ENCODE measurements around the gene NUDT16L1. TPM values are rescaled to one million over a fixed set of nuclear protein-coding genes. Genes with fewer than 3 reads are reported as not detected.

The NUDT16L1 gene
- total RNA-seq, 1 donor from 2014 or later: 36.5 TPM

GRCh38 chr16:4693956-4694641 is 737 bp downstream of the NUDT16L1 start:
- DNase-seq (ENCODE audit: extremely low read depth, low read depth, low spot score): no peak

DNA sequence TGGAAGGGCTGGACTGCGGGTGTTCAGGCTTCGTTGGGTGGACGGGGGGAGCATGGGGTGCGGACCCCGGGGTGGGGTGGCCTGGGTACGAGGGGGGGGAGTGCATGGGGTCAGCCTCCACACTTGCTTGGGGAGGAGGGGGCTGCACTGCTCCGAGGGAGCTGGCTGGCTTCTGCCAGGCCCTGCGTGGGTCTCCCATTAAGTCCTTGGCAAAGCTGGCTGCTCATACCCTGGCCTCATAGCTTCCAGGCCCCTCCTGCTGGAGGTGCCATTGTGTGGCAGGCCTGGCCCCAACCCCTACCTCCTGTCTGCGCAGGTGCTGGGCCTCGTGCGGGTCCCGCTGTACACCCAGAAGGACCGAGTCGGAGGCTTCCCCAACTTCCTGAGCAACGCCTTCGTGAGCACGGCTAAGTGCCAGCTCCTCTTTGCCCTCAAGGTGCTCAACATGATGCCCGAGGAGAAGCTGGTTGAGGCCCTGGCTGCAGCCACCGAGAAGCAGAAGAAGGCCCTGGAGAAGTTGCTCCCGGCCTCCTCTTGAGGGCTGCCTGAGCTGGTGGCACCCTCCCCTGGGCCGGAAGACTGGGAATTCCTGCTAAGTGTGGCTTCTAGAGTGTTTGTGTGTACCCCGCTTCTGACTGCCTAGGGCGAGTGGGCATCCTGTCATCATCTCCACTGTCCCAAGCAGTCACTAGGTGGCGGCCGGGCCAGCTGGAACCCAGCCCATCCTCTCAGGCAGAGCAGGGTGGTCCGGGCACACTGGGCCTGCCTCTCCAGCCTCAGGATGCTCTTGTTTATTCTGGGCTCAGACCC is 1.5 kb downstream of the NUDT16L1 start:
- DNase-seq (ENCODE audit: extremely low read depth, low read depth, low spot score): no peak

GRCh38 chr16:4695473-4696171 is 2.3 kb downstream of the NUDT16L1 start:
- DNase-seq (ENCODE audit: extremely low read depth, low read depth, low spot score): no peak

- DNase-seq (ENCODE audit: extremely low read depth, low read depth, low spot score): no peak
Observed at GRCh38 chr16:4696172-4696904, 3.0 kb downstream of the NUDT16L1 start.

DNA sequence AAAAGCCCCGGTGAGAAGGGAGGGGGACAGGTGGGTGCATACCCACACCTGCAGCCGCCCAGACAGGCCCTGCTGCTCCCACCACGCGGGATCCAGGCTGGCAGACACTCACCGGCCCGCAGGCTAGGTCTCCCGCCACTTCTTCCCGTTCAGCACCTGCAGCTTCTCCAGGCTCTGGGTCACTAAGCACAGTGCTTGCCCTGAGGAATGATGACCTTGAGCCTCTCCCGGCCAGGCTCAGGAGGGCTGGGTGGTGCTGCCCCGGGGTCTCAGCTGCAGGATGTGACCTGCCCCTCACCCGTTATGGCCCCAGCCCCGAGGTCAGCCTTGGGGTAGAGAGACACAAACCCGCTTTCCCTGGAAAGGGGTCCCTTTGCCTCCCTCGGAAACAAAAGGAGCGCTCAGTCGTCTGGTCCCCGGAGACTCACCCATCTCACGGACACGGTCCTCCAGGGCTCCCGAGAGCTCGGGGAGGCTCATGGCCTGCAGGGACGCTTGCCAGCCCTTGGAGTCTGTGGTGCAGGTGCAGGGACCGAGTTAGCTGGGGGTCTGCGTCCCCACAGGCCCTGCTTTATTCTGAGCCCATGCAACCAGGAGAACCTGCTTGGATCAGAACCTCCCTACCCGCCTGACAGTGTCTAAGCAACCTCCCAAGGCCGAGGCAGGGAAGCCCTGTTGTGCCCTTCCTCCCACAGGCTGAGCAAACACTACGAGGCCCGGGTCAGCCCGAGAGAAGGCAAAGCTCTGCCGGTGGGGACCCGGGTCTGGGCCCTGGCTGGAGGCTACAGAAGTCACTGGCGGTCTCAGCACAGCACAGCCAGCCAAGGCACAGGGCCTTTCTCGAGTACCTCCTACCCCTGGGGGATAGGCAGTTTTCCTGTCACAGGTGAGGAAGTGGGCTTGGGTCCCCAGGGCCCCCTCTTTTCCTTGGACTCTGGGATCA is 3.8 kb downstream of the NUDT16L1 start:
- DNase-seq (ENCODE audit: extremely low read depth, low read depth, low spot score): no peak

DNA sequence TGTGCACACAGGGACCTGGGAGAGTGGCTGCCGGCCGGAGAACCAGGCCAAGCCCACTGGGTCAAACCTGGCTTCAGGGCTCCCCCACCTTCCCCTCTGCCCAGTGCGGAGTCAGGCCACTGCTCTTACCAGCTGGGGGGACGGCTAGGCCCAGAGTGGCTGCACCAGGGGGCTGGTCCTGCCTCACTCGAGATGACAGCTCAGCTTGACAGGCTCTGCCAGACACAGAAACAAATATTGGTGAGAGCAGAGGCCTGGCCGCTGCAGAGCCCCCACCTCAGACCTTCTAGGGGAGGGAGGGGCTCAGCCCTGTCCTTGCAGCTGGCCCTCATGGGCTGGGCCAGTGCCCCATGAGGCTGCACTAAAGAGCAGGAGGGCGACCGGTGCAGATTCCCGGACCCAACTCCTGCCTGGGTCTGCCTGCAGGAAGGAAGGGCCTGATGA is 4.5 kb downstream of the NUDT16L1 start:
- no peak for DNase-seq (ENCODE audit: extremely low read depth, low read depth, low spot score)

DNA sequence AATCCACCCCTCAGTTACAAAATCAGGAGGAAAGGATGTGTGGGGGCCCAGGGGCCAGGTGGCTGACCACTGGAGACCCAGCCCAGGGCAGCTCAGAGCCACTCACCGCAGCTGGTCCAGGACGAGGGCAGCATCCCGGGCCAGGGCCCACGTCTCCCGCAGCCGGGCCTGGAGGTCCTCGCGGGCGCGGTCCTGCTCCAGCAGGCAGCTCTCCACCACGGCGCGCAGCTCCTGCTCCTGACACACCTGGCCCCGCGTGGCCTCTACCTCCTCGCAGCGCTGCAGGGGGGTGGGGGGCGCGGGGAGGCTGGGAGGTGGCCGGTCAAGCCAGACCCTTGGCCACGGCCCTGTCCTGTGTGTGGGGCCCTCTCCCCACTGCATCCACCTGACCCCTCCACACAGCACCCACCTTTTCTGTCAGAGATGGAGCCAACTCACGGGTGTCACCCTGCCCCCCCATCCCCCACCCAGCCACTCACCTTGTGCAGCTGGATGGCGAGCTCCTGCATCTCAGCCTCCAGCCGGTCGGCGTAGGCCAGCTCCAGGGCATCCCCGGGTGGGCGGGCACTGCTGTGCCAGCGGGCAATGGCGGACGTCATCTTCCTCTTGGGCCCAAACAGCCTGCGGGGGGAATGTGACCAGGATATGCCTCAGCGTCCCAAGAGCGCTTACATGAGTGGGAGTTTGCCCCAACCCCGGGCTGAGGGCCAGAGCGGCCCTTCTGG is 5.1 kb downstream of the NUDT16L1 start:
- no peak for DNase-seq (ENCODE audit: extremely low read depth, low read depth, low spot score)

- DNase-seq (ENCODE audit: extremely low read depth, low read depth, low spot score): no peak
Observed at GRCh38 chr16:4699046-4699556, 5.7 kb downstream of the NUDT16L1 start.

DNA sequence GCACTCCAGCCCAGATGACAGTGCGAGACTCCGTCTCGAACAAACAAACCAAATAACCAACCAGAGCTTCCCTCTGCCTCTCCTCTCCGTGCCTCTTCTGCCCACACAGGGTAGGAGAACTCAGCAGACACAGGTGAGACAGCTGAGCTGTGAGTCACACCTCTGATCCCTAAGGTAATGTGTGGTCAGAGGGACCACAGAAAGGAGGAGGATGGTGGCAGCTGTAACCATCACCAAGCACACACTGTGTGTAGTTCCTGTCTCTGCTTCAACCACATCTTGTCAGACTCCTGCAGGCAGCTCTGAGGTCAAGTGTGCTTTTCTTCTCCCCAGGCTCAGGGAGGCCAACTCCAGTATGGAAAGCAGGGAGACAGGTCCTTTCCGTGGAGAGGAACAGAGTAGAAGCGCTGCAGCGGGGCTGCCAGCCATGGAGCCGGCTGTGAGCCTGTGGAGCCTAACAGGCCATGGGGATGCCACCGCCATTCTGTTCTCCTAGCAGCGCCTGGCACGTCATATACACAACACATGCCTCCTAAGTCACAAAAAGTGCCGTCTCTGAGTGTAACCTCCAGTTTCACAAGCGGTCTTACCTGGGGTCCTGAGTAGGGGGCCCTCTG is 7.1 kb downstream of the NUDT16L1 start:
- DNase-seq (ENCODE audit: extremely low read depth, low read depth, low spot score): no peak

GRCh38 chr16:4700997-4701743 is 7.8 kb downstream of the NUDT16L1 start:
- DNase-seq (ENCODE audit: extremely low read depth, low read depth, low spot score): no peak

GRCh38 chr16:4701791-4702465 is 8.6 kb downstream of the NUDT16L1 start:
- DNase-seq (ENCODE audit: extremely low read depth, low read depth, low spot score): no peak

- no peak for DNase-seq (ENCODE audit: extremely low read depth, low read depth, low spot score)
Observed at GRCh38 chr16:4702466-4702808, 9.1 kb downstream of the NUDT16L1 start.

- DNase-seq (ENCODE audit: extremely low read depth, low read depth, low spot score): no peak
Observed at GRCh38 chr16:4703906-4704305, 10.5 kb downstream of the NUDT16L1 start.

- no peak for DNase-seq (ENCODE audit: extremely low read depth, low read depth, low spot score)
Observed at GRCh38 chr16:4704491-4704890, 11.1 kb downstream of the NUDT16L1 start.

DNA sequence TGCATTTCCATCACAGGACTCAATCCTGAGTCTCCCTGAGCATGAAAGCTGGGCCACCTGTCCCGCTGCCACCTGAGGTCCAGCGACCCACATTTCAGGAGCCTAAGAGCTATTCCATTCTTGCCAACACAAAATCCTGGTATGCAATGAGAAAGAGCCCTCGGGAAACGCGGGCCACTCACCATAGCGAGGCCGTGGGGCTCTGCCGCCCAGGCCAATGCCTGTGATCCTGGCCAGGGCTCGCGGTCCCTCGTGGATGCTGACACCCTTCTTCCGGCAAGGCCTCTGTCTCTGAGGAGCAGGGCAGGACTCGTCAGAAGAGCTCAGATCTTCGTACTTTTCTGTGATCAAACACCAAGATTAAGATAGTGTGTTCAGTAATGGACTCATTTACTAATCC is 11.6 kb downstream of the NUDT16L1 start:
- no peak for DNase-seq (ENCODE audit: extremely low read depth, low read depth, low spot score)

DNA sequence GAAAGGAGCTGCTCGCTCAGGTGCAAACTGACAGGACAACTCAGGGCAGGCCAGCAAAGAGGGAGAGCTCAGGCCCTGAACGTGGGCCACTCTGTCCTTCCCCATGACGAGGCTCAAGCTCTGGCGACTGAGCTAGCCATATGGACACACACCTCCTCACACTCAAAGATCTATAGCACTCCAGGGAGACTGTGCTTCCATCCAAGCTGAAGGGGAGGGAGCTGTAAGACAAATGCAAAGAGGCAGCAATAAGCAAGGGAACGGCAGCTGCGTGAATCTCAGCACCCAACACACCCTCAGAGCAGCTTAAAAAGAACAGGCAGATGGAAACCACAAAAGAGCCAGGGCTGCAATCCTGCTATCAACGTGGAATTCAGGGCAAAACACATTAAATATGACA is 13.5 kb downstream of the NUDT16L1 start:
- DNase-seq (ENCODE audit: extremely low read depth, low read depth, low spot score): no peak

- no peak for DNase-seq (ENCODE audit: extremely low read depth, low read depth, low spot score)
Observed at GRCh38 chr16:4709481-4709880, 16.1 kb downstream of the NUDT16L1 start.

All from glomerular endothelial cell (primary cell).